Measurements from ENCODE around the gene SEPHS1. TPM values are rescaled to one million over a fixed set of nuclear protein-coding genes. Genes with fewer than 3 reads are reported as not detected.

Gene SEPHS1
- polyA plus RNA-seq, 1 of the 3 experiments (the other 2 are of a cell fraction): 64.8 TPM

DNA sequence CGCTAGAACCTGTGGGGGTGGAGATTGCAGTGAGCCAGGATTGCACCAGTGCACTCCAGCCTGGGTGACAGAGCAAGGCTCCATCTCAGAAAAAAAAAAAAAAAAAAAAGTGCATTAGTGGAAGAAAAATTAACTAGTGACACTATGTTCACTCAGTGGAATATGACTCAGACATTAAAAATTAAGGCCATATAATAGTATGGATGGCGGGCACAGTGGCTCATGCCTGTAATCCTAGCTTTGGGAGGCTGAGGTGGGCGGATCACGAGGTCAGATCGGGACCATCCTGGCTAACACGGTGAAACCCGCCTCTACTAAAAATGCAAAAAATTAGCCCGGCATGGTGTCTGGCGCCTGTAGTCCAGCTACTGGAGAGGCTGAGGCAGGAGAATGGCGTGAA, 51.6 kb downstream of the SEPHS1 start:
- Histone ChIP-seq H3K4me3 (ENCODE audit: low read depth in 2 of 2, low read length in 1 of 2) (no peak overlapping the region), H3K36me3 (replicated peaks in 1 of 2; ENCODE audit: control insufficient read depth in 1 of 2, insufficient read depth in 2 of 2, low read length in 1 of 2) (peaks cover 0 to 3% of the 10 kb centered on the region in 2 experiments), H4K20me1 (ENCODE audit: insufficient read depth) (no peaks in the 10 kb centered on the region), H2AFZ (ENCODE audit: low read depth) (no peak overlapping the region), H3K9me3 (no peaks in the 10 kb centered on the region), H3K4me1 (ENCODE audit: control insufficient read depth in 1 of 2, insufficient read depth in 2 of 2, low read depth in 1 of 2, low read length in 1 of 2) (peaks cover 3 to 4% of the 10 kb centered on the region in 2 experiments; a peak in 2 of 4 replicates), H3K79me2 (ENCODE audit: insufficient read depth) (peaks cover 18% of the 10 kb centered on the region), H3K9ac (no peak overlapping the region), H3K27me3 (ENCODE audit: insufficient read depth) (no peaks in the 10 kb centered on the region), H3F3A (replicated peaks; ENCODE audit: insufficient read depth) (peaks cover 3% of the 10 kb centered on the region), H3K9me2 (no peaks in the 10 kb centered on the region), H3K27ac (ENCODE audit: low read depth in 2 of 2, low read length in 1 of 2) (no peak overlapping the region), H3K4me2 (no peak overlapping the region)
- TF ChIP-seq TEAD4 (IDR thresholded peaks at IDR 0.05; ENCODE audit: borderline replicate concordance, insufficient read depth) (no peak), EZH2phosphoT487 (IDR thresholded peaks at IDR 0.05; ENCODE audit: borderline replicate concordance, low read depth) (no peak), CHD2 (IDR thresholded peaks at IDR 0.05; ENCODE audit: low read length, partially characterized antibody) (no peak), SIN3A (IDR thresholded peaks at IDR 0.05; ENCODE audit: borderline replicate concordance, low read depth, low read length) (no peak)
- TF ChIP-seq, protein P1, sequence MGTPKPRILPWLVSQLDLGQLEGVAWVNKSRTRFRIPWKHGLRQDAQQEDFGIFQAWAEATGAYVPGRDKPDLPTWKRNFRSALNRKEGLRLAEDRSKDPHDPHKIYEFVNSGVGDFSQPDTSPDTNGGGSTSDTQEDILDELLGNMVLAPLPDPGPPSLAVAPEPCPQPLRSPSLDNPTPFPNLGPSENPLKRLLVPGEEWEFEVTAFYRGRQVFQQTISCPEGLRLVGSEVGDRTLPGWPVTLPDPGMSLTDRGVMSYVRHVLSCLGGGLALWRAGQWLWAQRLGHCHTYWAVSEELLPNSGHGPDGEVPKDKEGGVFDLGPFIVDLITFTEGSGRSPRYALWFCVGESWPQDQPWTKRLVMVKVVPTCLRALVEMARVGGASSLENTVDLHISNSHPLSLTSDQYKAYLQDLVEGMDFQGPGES (IDR thresholded peaks at IDR 0.05; ENCODE audit: low read depth, low read length): no peak
- no peak for DNase-seq
- 94% methylated on average over 10 of the region's 10 CpGs for whole genome bisulfite sequencing (ENCODE audit: low lambda C conversion rate)
- ChIA-PET CTCF (interaction anchor here (1.1 kb wide), 2 partner anchors 12 to 90 kb away, joined by 3 read pairs; no protein-coding TSS in a partner anchor), POLR2A (no interaction called here)

DNA sequence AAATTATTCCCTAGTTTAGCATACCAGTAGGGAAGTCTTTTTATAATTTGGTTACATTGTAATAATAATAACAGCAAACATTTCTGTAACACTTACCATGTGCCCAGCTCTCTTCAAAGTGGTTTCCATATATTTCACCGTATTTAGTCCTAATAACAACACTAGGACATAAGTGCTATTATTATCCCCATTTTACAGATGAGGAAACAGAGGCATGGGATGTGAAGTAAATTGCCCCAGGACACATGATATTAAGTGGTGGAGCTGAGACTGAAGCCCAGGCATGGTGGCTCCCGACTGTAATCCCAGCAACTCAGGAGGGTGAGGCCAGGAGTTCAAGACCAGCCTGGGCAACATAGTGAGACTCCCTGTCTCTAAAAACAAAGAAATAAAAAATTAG, 53.3 kb downstream of the SEPHS1 start:
- Histone ChIP-seq H3K9ac (no peak overlapping the region), H3K4me2 (no peak overlapping the region), H3K9me3 (no peaks in the 10 kb centered on the region), H3K27me3 (ENCODE audit: insufficient read depth) (no peaks in the 10 kb centered on the region), H4K20me1 (ENCODE audit: insufficient read depth) (no peaks in the 10 kb centered on the region), H2AFZ (ENCODE audit: low read depth) (no peak overlapping the region), H3F3A (replicated peaks; ENCODE audit: insufficient read depth) (no peaks in the 10 kb centered on the region), H3K4me1 (ENCODE audit: control insufficient read depth in 1 of 2, insufficient read depth in 2 of 2, low read depth in 1 of 2, low read length in 1 of 2) (peaks cover 0 to 2% of the 10 kb centered on the region in 2 experiments; a peak in 1 of 4 replicates), H3K9me2 (no peaks in the 10 kb centered on the region), H3K36me3 (replicated peaks in 1 of 2; ENCODE audit: control insufficient read depth in 1 of 2, insufficient read depth in 2 of 2, low read length in 1 of 2) (peaks cover 0 to 3% of the 10 kb centered on the region in 2 experiments), H3K4me3 (ENCODE audit: low read depth in 2 of 2, low read length in 1 of 2) (no peak overlapping the region), H3K27ac (ENCODE audit: low read depth in 2 of 2, low read length in 1 of 2) (no peak overlapping the region), H3K79me2 (ENCODE audit: insufficient read depth) (peaks cover 6% of the 10 kb centered on the region)
- POLR2A ChIA-PET: no interaction called here
- TF ChIP-seq FOXJ3 (CRISPR knock-in tag; IDR thresholded peaks at IDR 0.05): no peak
- no peak for TF ChIP-seq FOSL2 (IDR thresholded peaks at IDR 0.05; ENCODE audit: borderline replicate concordance, low read depth)
- TF ChIP-seq JUND (IDR thresholded peaks at IDR 0.05): no peak
- TF ChIP-seq NRF1 (IDR thresholded peaks at IDR 0.05; ENCODE audit: low read depth, low read length): no peak
- TF ChIP-seq YY1 (IDR thresholded peaks at IDR 0.05; ENCODE audit: low read depth): no peak
- TF ChIP-seq, protein P1 (IDR thresholded peaks at IDR 0.05; ENCODE audit: low read depth, low read length): no peak
- TF ChIP-seq EZH2phosphoT487 (IDR thresholded peaks at IDR 0.05; ENCODE audit: borderline replicate concordance, low read depth): no peak
- TF ChIP-seq GATA2 (CRISPR knock-in tag; IDR thresholded peaks at IDR 0.05): no peak
- TF ChIP-seq, protein P2, sequence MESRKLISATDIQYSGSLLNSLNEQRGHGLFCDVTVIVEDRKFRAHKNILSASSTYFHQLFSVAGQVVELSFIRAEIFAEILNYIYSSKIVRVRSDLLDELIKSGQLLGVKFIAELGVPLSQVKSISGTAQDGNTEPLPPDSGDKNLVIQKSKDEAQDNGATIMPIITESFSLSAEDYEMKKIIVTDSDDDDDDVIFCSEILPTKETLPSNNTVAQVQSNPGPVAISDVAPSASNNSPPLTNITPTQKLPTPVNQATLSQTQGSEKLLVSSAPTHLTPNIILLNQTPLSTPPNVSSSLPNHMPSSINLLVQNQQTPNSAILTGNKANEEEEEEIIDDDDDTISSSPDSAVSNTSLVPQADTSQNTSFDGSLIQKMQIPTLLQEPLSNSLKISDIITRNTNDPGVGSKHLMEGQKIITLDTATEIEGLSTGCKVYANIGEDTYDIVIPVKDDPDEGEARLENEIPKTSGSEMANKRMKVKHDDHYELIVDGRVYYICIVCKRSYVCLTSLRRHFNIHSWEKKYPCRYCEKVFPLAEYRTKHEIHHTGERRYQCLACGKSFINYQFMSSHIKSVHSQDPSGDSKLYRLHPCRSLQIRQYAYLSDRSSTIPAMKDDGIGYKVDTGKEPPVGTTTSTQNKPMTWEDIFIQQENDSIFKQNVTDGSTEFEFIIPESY (IDR thresholded peaks at IDR 0.05; ENCODE audit: borderline replicate concordance, low read depth): no peak
- TF ChIP-seq NFIC (IDR thresholded peaks at IDR 0.05; ENCODE audit: borderline replicate concordance): no peak
- CTCF ChIA-PET: no interaction called here
- 88% methylated on average over 2 of the region's 2 CpGs for WGBS (ENCODE audit: low lambda C conversion rate)
- DNase-seq: no peak

Data from SK-N-SH (cell line).